Measurements from ENCODE around the gene BARHL1. TPM values are rescaled to one million over a fixed set of nuclear protein-coding genes. Genes with fewer than 3 reads are reported as not detected.

The BARHL1 gene
- total and polyA plus RNA-seq, 2 experiments from 2014 or later, result not detected

GRCh38 chr9:132609829-132610228 is 27.4 kb downstream of the BARHL1 start (continued):
- TF ChIP-seq ZNF462 (CRISPR knock-in tag; IDR thresholded peaks at IDR 0.05), result no peak
- TF ChIP-seq JUNB (IDR thresholded peaks at IDR 0.05; ENCODE audit: unreplicated experiment), result no peak
- no peak for TF ChIP-seq ZNF331 (CRISPR knock-in tag; IDR thresholded peaks at IDR 0.05; ENCODE audit: low read depth)
- no peak for TF ChIP-seq POLR2AphosphoS5 (IDR thresholded peaks at IDR 0.05; ENCODE audit: low read depth)

GRCh38 chr9:132610661-132611060 is 28.3 kb downstream of the BARHL1 start:
- Mint-ChIP-seq H3K27ac (no peak overlapping the region), H3K4me3 (no peak overlapping the region), H3K4me1 (peaks cover 19% of the 10 kb centered on the region), H3K9me3 (no peaks in the 10 kb centered on the region), H3K27me3 (ENCODE audit: insufficient read depth, low read depth, poor library complexity) (peaks cover 8% of the 10 kb centered on the region), H3K36me3 (ENCODE audit: low read depth) (peaks cover 69% of the 10 kb centered on the region)
- TF ChIP-seq NANOG (IDR thresholded peaks at IDR 0.05; ENCODE audit: borderline replicate concordance), result no peak
- Histone ChIP-seq H3K79me2 (replicated peaks; ENCODE audit: insufficient read depth) (no peaks in the 10 kb centered on the region), H3K9me2 (ENCODE audit: insufficient read depth) (no peaks in the 10 kb centered on the region), H3F3A (replicated peaks; ENCODE audit: low read depth) (0 out of 2 replicates have a peak, but pooled peaks cover 3% of the 10 kb centered on the region), H3K27ac (ENCODE audit: low read depth) (no peak overlapping the region), H2AFZ (no peak overlapping the region), H3K4me3 (no peak overlapping the region), H3K27me3 (ENCODE audit: insufficient read depth) (no peaks in the 10 kb centered on the region), H3K4me2 (no peak overlapping the region), H3K36me3 (ENCODE audit: insufficient read depth) (peaks cover 16% of the 10 kb centered on the region; the same call in 1 of the 2 replicates), H3K4me1 (ENCODE audit: insufficient read depth) (peaks cover 5% of the 10 kb centered on the region; the same call in 1 of the 2 replicates), H4K20me1 (replicated peaks; ENCODE audit: insufficient read depth) (no peaks in the 10 kb centered on the region; the same call in none of the 2 replicates)
- ATAC-seq (no peak), DNase-seq (ENCODE audit: low spot score) (no peak)
